Erythroblast (primary cell): ENCODE data around the gene MPPED1.

Experiments used
- DNase-seq, 2 experiments: peaks; one replicate each; lab custom pipeline; 2025; lab: John Stamatoyannopoulos, UW
- GATA1 ChIP-seq: IDR thresholded peaks from 2 replicates; pipeline ENCODE4 v1.6.1; 2011; ENCODE audit warnings: low read depth, mild to moderate bottlenecking, control low read depth, low read length, moderate library complexity
- POLR2A ChIP-seq: IDR thresholded peaks from 2 replicates; pipeline ENCODE4 v1.6.1; 2011; ENCODE audit warnings: mild to moderate bottlenecking, low read length

Gene MPPED1

GRCh38 chr22:43449205-43449830 is 37.5 kb downstream of the MPPED1 start:
- peak in 1 of 2 experiments; percentile 12 for DNase-seq
- TF ChIP-seq POLR2A (no peak), GATA1 (no peak)

- DNase-seq: no peak
- TF ChIP-seq POLR2A: no peak
- no peak for TF ChIP-seq GATA1
Observed at GRCh38 chr22:43449831-43450225, 38.0 kb downstream of the MPPED1 start.

- TF ChIP-seq POLR2A (no peak), GATA1 (no peak)
- no peak for DNase-seq
Observed at GRCh38 chr22:43451371-43452050, 39.7 kb downstream of the MPPED1 start.

GRCh38 chr22:43455846-43456245 is 44.0 kb downstream of the MPPED1 start:
- no peak for DNase-seq
- no peak for TF ChIP-seq GATA1
- TF ChIP-seq POLR2A: no peak

- no peak for DNase-seq
- TF ChIP-seq POLR2A (no peak), GATA1 (no peak)
Observed at GRCh38 chr22:43457002-43457401, 45.2 kb downstream of the MPPED1 start.

- no peak for TF ChIP-seq POLR2A
- TF ChIP-seq GATA1: no peak
- no peak for DNase-seq
Observed at GRCh38 chr22:43462701-43463100, 50.9 kb downstream of the MPPED1 start.

- DNase-seq: no peak
- no peak for TF ChIP-seq GATA1
- TF ChIP-seq POLR2A: no peak
Observed at GRCh38 chr22:43464809-43465208, 53.0 kb downstream of the MPPED1 start.

GRCh38 chr22:43465291-43466015 is 53.6 kb downstream of the MPPED1 start:
- DNase-seq: no peak
- TF ChIP-seq GATA1 (no peak), POLR2A (no peak)

GRCh38 chr22:43466710-43467109 is 54.9 kb downstream of the MPPED1 start:
- TF ChIP-seq POLR2A (no peak), GATA1 (no peak)
- no peak for DNase-seq

GRCh38 chr22:43467216-43467940 is 55.6 kb downstream of the MPPED1 start:
- no peak for DNase-seq
- TF ChIP-seq POLR2A (no peak), GATA1 (no peak)

GRCh38 chr22:43470253-43470652 is 58.4 kb downstream of the MPPED1 start:
- DNase-seq: no peak
- TF ChIP-seq POLR2A: no peak
- TF ChIP-seq GATA1: no peak

GRCh38 chr22:43470941-43471585 is 59.2 kb downstream of the MPPED1 start:
- no peak for TF ChIP-seq GATA1
- no peak for TF ChIP-seq POLR2A
- no peak for DNase-seq

- no peak for TF ChIP-seq GATA1
- TF ChIP-seq POLR2A: no peak
- DNase-seq: no peak
Observed at GRCh38 chr22:43471606-43472135, 59.9 kb downstream of the MPPED1 start.

GRCh38 chr22:43473031-43473430 is 61.2 kb downstream of the MPPED1 start:
- DNase-seq: no peak
- no peak for TF ChIP-seq POLR2A
- TF ChIP-seq GATA1: no peak
